Fibroblast of mammary gland (primary cell): ENCODE results near the gene MRPL55.

Experiments
- DNase-seq: peaks from one replicate; pipeline ENCODE4 v3.0.0-alpha.2; 2010; ENCODE audit warnings: low read depth
- H3K4me3 ChIP-seq: 2 replicates; pipeline ENCODE4 v1.5.1; 2011; ENCODE audit warnings: low read depth, mild to moderate bottlenecking, low read length, moderate library complexity; ENCODE audit not compliant: control insufficient read depth
- TF ChIP-seq, protein P1 (sequence below): conservative IDR thresholded peaks from 2 replicates; pipeline ENCODE4 v1.5.1; 2011; ENCODE audit warnings: low read depth, low read length, inconsistent platforms; ENCODE audit not compliant: control insufficient read depth, insufficient read depth

Gene MRPL55

DNA sequence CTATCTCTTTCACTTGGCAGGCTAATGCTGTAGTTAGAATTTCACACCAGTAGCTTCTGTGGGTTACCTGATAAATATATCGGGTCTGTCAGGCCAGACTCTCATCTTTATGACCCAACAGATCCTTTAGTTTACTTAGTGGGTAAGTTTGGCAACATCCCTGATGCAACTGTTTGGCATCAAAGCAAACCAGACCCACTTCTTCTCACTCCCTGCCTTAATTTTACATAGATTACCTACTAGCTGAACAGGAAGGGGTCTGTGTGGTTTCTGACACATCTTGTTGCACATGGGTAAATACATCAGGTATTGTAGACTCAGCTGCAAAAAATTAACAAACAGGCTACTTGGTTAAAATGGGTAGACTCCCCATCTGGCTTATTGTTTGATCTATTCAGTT, 27.8 kb upstream of the MRPL55 start:
- H3K4me3 ChIP-seq = no peak overlapping the region
- TF ChIP-seq, protein P1, sequence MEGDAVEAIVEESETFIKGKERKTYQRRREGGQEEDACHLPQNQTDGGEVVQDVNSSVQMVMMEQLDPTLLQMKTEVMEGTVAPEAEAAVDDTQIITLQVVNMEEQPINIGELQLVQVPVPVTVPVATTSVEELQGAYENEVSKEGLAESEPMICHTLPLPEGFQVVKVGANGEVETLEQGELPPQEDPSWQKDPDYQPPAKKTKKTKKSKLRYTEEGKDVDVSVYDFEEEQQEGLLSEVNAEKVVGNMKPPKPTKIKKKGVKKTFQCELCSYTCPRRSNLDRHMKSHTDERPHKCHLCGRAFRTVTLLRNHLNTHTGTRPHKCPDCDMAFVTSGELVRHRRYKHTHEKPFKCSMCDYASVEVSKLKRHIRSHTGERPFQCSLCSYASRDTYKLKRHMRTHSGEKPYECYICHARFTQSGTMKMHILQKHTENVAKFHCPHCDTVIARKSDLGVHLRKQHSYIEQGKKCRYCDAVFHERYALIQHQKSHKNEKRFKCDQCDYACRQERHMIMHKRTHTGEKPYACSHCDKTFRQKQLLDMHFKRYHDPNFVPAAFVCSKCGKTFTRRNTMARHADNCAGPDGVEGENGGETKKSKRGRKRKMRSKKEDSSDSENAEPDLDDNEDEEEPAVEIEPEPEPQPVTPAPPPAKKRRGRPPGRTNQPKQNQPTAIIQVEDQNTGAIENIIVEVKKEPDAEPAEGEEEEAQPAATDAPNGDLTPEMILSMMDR = no peak
- DNase-seq = no peak

DNA sequence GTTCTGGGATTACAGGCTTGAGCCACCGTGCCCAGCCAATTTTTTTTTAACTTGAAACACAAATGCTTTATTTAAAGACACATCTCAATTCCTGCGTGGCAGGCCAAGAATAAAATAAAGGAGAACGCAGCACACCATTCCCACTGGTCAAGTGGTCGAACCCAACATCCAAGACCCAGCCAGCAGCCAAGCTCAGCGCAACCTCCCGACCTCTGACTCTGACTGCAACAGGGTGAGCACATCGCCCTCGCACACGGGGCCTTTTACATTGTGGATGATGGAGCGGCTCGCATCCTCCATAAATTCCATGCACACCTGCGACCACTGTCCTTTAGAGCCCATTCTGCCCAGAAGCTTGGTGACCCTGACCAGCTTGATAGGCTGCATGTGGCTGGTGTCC, 25.5 kb upstream of the MRPL55 start:
- TF ChIP-seq, protein P1 = no peak
- no peak overlapping the region for H3K4me3 ChIP-seq
- DNase-seq = no peak

- no peak overlapping the region for H3K4me3 ChIP-seq
- TF ChIP-seq, protein P1 = no peak
- no peak for DNase-seq
Measured at GRCh38 chr1:228131766-228132165, 22.7 kb upstream of the MRPL55 start.

DNA sequence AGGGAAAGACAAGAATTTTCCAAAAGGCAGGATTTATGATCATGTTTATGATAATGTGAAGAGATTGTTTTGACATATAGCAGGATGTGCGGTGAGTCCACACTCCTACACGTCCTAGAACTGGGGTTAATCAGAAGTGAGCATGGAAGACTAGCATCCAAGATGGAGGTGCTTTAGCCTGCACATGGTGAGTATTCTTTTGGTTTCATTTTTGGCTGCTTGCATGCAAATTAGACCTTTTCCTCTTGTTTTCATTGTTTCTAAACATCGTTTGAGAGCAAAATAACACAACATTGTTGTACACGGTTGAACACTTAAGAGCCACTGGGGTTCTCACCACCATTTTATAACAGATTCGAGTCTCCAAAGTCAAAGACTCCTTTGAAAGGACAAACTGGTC, 16.1 kb upstream of the MRPL55 start:
- H3K4me3 ChIP-seq = no peak overlapping the region
- TF ChIP-seq, protein P1 = no peak
- DNase-seq = no peak

GRCh38 chr1:228123505-228123904, 14.4 kb upstream of the MRPL55 start:
- TF ChIP-seq, protein P1 = no peak
- H3K4me3 ChIP-seq = no peak overlapping the region
- no peak for DNase-seq

- H3K4me3 ChIP-seq = no peak overlapping the region
- TF ChIP-seq, protein P1 = no peak
- DNase-seq = no peak
Measured at GRCh38 chr1:228122921-228123441, 13.9 kb upstream of the MRPL55 start.
